SK-N-SH (cell line): ENCODE data around the gene PASK.

Source experiments
- CTCF ChIP-seq: fragments of 200-600 bp; sonication (generic); IDR thresholded peaks from 2 replicates; pipeline ENCODE4 v1.6.1; 2017; ENCODE audit warnings: antibody characterized with exemption, mild to moderate bottlenecking, moderate library complexity
- ELF1 ChIP-seq: IDR thresholded peaks from 2 replicates; pipeline ENCODE4 v1.4.0; 2012
- EP300 ChIP-seq, 2 experiments: IDR thresholded peaks; 2 replicates each; pipeline versions ENCODE4 v1.4.0 to v1.6.1; 2012; ENCODE audit warnings: borderline replicate concordance in 1 of 2, low read depth in 1 of 2, low read length in 1 of 2
- EZH2phosphoT487 ChIP-seq: fragments of 200-600 bp; sonication (generic); IDR thresholded peaks from 2 replicates; pipeline ENCODE4 v1.6.1; 2017; ENCODE audit warnings: low read depth, mixed run types, mild to moderate bottlenecking, antibody characterized with exemption, moderate library complexity, borderline replicate concordance
- GABPA ChIP-seq: IDR thresholded peaks from 2 replicates; pipeline ENCODE4 v1.4.0; 2012; ENCODE audit warnings: low read depth, mild to moderate bottlenecking
- GATA2 ChIP-seq: sonication (generic); formaldehyde crosslinking; IDR thresholded peaks from 2 replicates; pipeline ENCODE4 v1.5.0; 2020; ENCODE audit warnings: mild to moderate bottlenecking, missing genetic modification reagents
- MAX ChIP-seq: IDR thresholded peaks from 2 replicates; pipeline ENCODE4 v1.4.0; 2012; ENCODE audit warnings: low read depth
- POLR2AphosphoS5 ChIP-seq: IDR thresholded peaks from 2 replicates; pipeline ENCODE4 v1.6.1; 2012; ENCODE audit warnings: low read depth, low read length
- RAD21 ChIP-seq: IDR thresholded peaks from 2 replicates; pipeline ENCODE4 v1.6.1; 2012; ENCODE audit warnings: mild to moderate bottlenecking, low read length
- RCOR1 ChIP-seq: fragments of 150-350 bp; IDR thresholded peaks from 2 replicates; pipeline ENCODE4 v1.6.1; 2017; ENCODE audit warnings: antibody characterized with exemption, low read length
- SIN3A ChIP-seq: IDR thresholded peaks from 2 replicates; pipeline ENCODE4 v1.6.1; 2012; ENCODE audit warnings: low read depth, mild to moderate bottlenecking, low read length, moderate library complexity, borderline replicate concordance
- TF ChIP-seq, protein P1 (sequence below): IDR thresholded peaks from 2 replicates; pipeline ENCODE4 v1.4.0; 2012; ENCODE audit warnings: low read depth, borderline replicate concordance
- TF ChIP-seq, protein P2 (sequence below): IDR thresholded peaks from 2 replicates; pipeline ENCODE4 v1.4.0; 2012; ENCODE audit warnings: low read depth, borderline replicate concordance

- TF ChIP-seq CTCF (no peak), RCOR1 (no peak), EP300 (IDR thresholded peaks at IDR 0.05; ENCODE audit: borderline replicate concordance in 1 of 2, low read depth in 1 of 2, low read length in 1 of 2) (no peak), GABPA (no peak), RAD21 (no peak), SIN3A (no peak), POLR2AphosphoS5 (no peak), GATA2 (CRISPR knock-in tag) (no peak), ELF1 (no peak), EZH2phosphoT487 (no peak), MAX (no peak)
- TF ChIP-seq, protein P1, sequence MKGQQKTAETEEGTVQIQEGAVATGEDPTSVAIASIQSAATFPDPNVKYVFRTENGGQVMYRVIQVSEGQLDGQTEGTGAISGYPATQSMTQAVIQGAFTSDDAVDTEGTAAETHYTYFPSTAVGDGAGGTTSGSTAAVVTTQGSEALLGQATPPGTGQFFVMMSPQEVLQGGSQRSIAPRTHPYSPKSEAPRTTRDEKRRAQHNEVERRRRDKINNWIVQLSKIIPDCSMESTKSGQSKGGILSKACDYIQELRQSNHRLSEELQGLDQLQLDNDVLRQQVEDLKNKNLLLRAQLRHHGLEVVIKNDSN, result no peak
- TF ChIP-seq, protein P2, sequence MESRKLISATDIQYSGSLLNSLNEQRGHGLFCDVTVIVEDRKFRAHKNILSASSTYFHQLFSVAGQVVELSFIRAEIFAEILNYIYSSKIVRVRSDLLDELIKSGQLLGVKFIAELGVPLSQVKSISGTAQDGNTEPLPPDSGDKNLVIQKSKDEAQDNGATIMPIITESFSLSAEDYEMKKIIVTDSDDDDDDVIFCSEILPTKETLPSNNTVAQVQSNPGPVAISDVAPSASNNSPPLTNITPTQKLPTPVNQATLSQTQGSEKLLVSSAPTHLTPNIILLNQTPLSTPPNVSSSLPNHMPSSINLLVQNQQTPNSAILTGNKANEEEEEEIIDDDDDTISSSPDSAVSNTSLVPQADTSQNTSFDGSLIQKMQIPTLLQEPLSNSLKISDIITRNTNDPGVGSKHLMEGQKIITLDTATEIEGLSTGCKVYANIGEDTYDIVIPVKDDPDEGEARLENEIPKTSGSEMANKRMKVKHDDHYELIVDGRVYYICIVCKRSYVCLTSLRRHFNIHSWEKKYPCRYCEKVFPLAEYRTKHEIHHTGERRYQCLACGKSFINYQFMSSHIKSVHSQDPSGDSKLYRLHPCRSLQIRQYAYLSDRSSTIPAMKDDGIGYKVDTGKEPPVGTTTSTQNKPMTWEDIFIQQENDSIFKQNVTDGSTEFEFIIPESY, result no peak
These were observed 39.1 kb downstream of the PASK start for GRCh38 chr2:241110089-241110606.
